OCI-LY7 (cell line): ENCODE data around the gene MYBPC2.

Experiments used
- CTCF ChIP-seq: fragments of 200-600 bp; sonication (generic); conservative IDR thresholded peaks from 2 replicates; pipeline ENCODE4 v1.5.1; 2014; ENCODE audit warnings: mild to moderate bottlenecking, antibody characterized with exemption, low read length, moderate library complexity, mixed read lengths
- EZH2phosphoT487 ChIP-seq: fragments of 200-600 bp; sonication (generic); IDR thresholded peaks from 2 replicates; pipeline ENCODE4 v1.6.1; 2018; ENCODE audit warnings: low read depth, borderline replicate concordance, mild to moderate bottlenecking, mixed run types, antibody characterized with exemption, low read length, moderate library complexity, mixed read lengths

- no peak for TF ChIP-seq CTCF
- TF ChIP-seq EZH2phosphoT487 = no peak
These were observed 18.5 kb downstream of the MYBPC2 start for GRCh38 chr19:50451223-50451534.
